ENCODE results near the gene CASP8AP2.

GRCh38 chr6:89842228-89842627, 12.5 kb downstream of the CASP8AP2 start:
- TF ChIP-seq CTCF (IDR thresholded peaks at IDR 0.05), result no peak
- no peak for TF ChIP-seq POLR2A (IDR thresholded peaks at IDR 0.05)

Measured in heart left ventricle (tissue), 13 donors.